ENCODE measurements around the gene HAPLN1.

DNA sequence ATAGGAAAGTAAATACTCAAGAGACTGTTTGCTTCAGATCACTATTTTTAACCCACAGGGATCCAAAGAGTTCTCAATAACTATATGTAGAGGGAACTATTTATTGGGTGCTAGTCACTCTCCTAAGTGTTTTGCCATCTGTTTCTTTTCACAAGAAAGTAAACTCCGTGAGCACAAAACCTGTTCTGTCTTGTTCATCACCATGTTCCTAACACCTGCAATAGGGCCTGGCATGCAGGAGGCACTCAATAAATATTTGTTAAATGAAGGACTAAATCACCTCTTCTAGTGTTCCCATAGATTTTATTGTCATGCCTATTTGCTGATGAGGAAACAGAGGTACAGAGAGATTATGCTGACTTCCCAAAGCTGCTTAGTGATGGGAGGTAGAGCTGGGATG, 130.9 kb downstream of the HAPLN1 start:
- no peak for TF ChIP-seq USF1 (IDR thresholded peaks at IDR 0.05; ENCODE audit: borderline replicate concordance, extremely low read length, insufficient read depth, low read depth, low read length)
- no peak for TF ChIP-seq SIN3A (IDR thresholded peaks at IDR 0.05; ENCODE audit: low read depth, low read length)
- TF ChIP-seq CTCF (IDR thresholded peaks at IDR 0.05 in 2 of 3, conservative IDR thresholded peaks at IDR 0.05 in 1 of 3; ENCODE audit: control insufficient read depth in 2 of 3, extremely low read depth in 1 of 3, insufficient read depth in 1 of 3, low read depth in 3 of 3, low read length in 3 of 3) = no peak
- TF ChIP-seq CEBPB (IDR thresholded peaks at IDR 0.05; ENCODE audit: borderline replicate concordance in 1 of 2, low read depth in 2 of 2, low read length in 2 of 2) = no peak

Measured in GM12878 (cell line).